Activated T-cell treated with anti-CD3 and anti-CD28 coated beads, Interleukin-2, amount 50 U/mL, for 24 hours (primary cell): ENCODE measurements around the gene CFAP74.

Experiments used
- DNase-seq: peaks from one replicate; pipeline ENCODE4 v3.0.0-alpha.2; 2020
- H3K27ac Mint-ChIP-seq: 2 replicates; pipeline ENCODE4 v1.8.0; 2020; ENCODE audit warnings: mild to moderate bottlenecking, mixed read lengths
- H3K27me3 Mint-ChIP-seq: 2 replicates; pipeline ENCODE4 v1.8.0; 2020; ENCODE audit warnings: mixed read lengths
- H3K36me3 Mint-ChIP-seq: 2 replicates; pipeline ENCODE4 v1.8.0; 2020; ENCODE audit warnings: low read depth, mixed read lengths
- H3K4me1 Mint-ChIP-seq: 2 replicates; pipeline ENCODE4 v1.8.0; 2020; ENCODE audit warnings: low read depth, mixed read lengths
- H3K4me3 Mint-ChIP-seq: 2 replicates; pipeline ENCODE4 v1.8.0; 2020; ENCODE audit warnings: mild to moderate bottlenecking, moderate library complexity, mixed read lengths
- H3K9me3 Mint-ChIP-seq: 2 replicates; pipeline ENCODE4 v1.8.0; 2020; ENCODE audit warnings: mixed read lengths

Gene CFAP74

GRCh38 chr1:1954831-1955441 is 48.6 kb downstream of the CFAP74 start:
- DNase-seq: peak; percentile 45

GRCh38 chr1:1954015-1954414 is 49.6 kb downstream of the CFAP74 start:
- no peaks in the 10 kb centered on the region for H3K36me3 Mint-ChIP-seq
- H3K4me3 Mint-ChIP-seq: no peak overlapping the region
- peaks cover 20% of the 10 kb centered on the region for H3K27me3 Mint-ChIP-seq
- no peak overlapping the region for H3K27ac Mint-ChIP-seq
- DNase-seq: no peak
- peaks cover 9% of the 10 kb centered on the region for H3K9me3 Mint-ChIP-seq
- peaks cover 2% of the 10 kb centered on the region for H3K4me1 Mint-ChIP-seq

More at GRCh38 chr1:1954831-1955441, 48.6 kb downstream of the CFAP74 start:
- no peaks in the 10 kb centered on the region for H3K36me3 Mint-ChIP-seq
- peaks cover 7% of the 10 kb centered on the region for H3K4me1 Mint-ChIP-seq
- H3K4me3 Mint-ChIP-seq: no peak overlapping the region
- H3K27me3 Mint-ChIP-seq: peaks cover 22% of the 10 kb centered on the region
- H3K27ac Mint-ChIP-seq: no peak overlapping the region
- H3K9me3 Mint-ChIP-seq: peaks cover 9% of the 10 kb centered on the region

- H3K36me3 Mint-ChIP-seq: no peaks in the 10 kb centered on the region
- H3K27me3 Mint-ChIP-seq: peaks cover 10% of the 10 kb centered on the region
- no peak overlapping the region for H3K4me3 Mint-ChIP-seq
- peaks cover 9% of the 10 kb centered on the region for H3K9me3 Mint-ChIP-seq
- no peak overlapping the region for H3K27ac Mint-ChIP-seq
- peaks cover 2% of the 10 kb centered on the region for H3K4me1 Mint-ChIP-seq
- no peak for DNase-seq
Measured at GRCh38 chr1:1950940-1951339, 52.6 kb downstream of the CFAP74 start.

- Mint-ChIP-seq H3K4me3 (no peak overlapping the region), H3K27ac (no peak overlapping the region), H3K36me3 (no peaks in the 10 kb centered on the region), H3K9me3 (peaks cover 9% of the 10 kb centered on the region), H3K4me1 (peaks cover 2% of the 10 kb centered on the region), H3K27me3 (peaks cover 14% of the 10 kb centered on the region)
- no peak for DNase-seq
Measured at GRCh38 chr1:1948783-1949182, 54.8 kb downstream of the CFAP74 start.

- DNase-seq: no peak
- peaks cover 2% of the 10 kb centered on the region for H3K4me1 Mint-ChIP-seq
- H3K9me3 Mint-ChIP-seq: peaks cover 9% of the 10 kb centered on the region
- H3K27ac Mint-ChIP-seq: no peak overlapping the region
- no peaks in the 10 kb centered on the region for H3K36me3 Mint-ChIP-seq
- H3K4me3 Mint-ChIP-seq: no peak overlapping the region
- H3K27me3 Mint-ChIP-seq: peaks cover 14% of the 10 kb centered on the region
Measured at GRCh38 chr1:1947493-1947892, 56.1 kb downstream of the CFAP74 start.

- H3K4me3 Mint-ChIP-seq: no peak overlapping the region
- H3K36me3 Mint-ChIP-seq: no peaks in the 10 kb centered on the region
- DNase-seq: no peak
- H3K27ac Mint-ChIP-seq: no peak overlapping the region
- H3K9me3 Mint-ChIP-seq: peaks cover 8% of the 10 kb centered on the region
- peaks cover 2% of the 10 kb centered on the region for H3K4me1 Mint-ChIP-seq
- H3K27me3 Mint-ChIP-seq: peaks cover 14% of the 10 kb centered on the region
Measured at GRCh38 chr1:1946540-1946939, 57.0 kb downstream of the CFAP74 start.

GRCh38 chr1:1945782-1946393 is 57.7 kb downstream of the CFAP74 start:
- Mint-ChIP-seq H3K36me3 (no peaks in the 10 kb centered on the region), H3K27ac (no peak overlapping the region), H3K27me3 (peaks cover 14% of the 10 kb centered on the region), H3K4me3 (no peak overlapping the region), H3K4me1 (peaks cover 2% of the 10 kb centered on the region), H3K9me3 (peaks cover 1% of the 10 kb centered on the region)
- no peak for DNase-seq

GRCh38 chr1:1943834-1944570 is 59.6 kb downstream of the CFAP74 start:
- no peak overlapping the region for H3K4me3 Mint-ChIP-seq
- H3K27me3 Mint-ChIP-seq: peaks cover 5% of the 10 kb centered on the region
- H3K27ac Mint-ChIP-seq: no peak overlapping the region
- peak; percentile 77 for DNase-seq
- peaks cover 2% of the 10 kb centered on the region for H3K4me1 Mint-ChIP-seq
- H3K36me3 Mint-ChIP-seq: no peaks in the 10 kb centered on the region
- no peaks in the 10 kb centered on the region for H3K9me3 Mint-ChIP-seq

GRCh38 chr1:1942753-1943656 is 60.6 kb downstream of the CFAP74 start:
- H3K4me3 Mint-ChIP-seq: no peak overlapping the region
- no peak overlapping the region for H3K27ac Mint-ChIP-seq
- peaks cover 5% of the 10 kb centered on the region for H3K27me3 Mint-ChIP-seq
- no peak for DNase-seq
- H3K4me1 Mint-ChIP-seq: peaks cover 2% of the 10 kb centered on the region
- no peaks in the 10 kb centered on the region for H3K9me3 Mint-ChIP-seq
- H3K36me3 Mint-ChIP-seq: no peaks in the 10 kb centered on the region

GRCh38 chr1:1941868-1942752 is 61.5 kb downstream of the CFAP74 start:
- peaks cover 5% of the 10 kb centered on the region for H3K27me3 Mint-ChIP-seq
- H3K36me3 Mint-ChIP-seq: no peaks in the 10 kb centered on the region
- peaks cover 2% of the 10 kb centered on the region for H3K4me1 Mint-ChIP-seq
- H3K4me3 Mint-ChIP-seq: no peak overlapping the region
- H3K9me3 Mint-ChIP-seq: no peaks in the 10 kb centered on the region
- no peak for DNase-seq
- no peak overlapping the region for H3K27ac Mint-ChIP-seq

GRCh38 chr1:1941211-1941841 is 62.3 kb downstream of the CFAP74 start:
- H3K36me3 Mint-ChIP-seq: no peaks in the 10 kb centered on the region
- H3K27me3 Mint-ChIP-seq: peaks cover 5% of the 10 kb centered on the region
- DNase-seq: no peak
- no peak overlapping the region for H3K27ac Mint-ChIP-seq
- no peak overlapping the region for H3K4me3 Mint-ChIP-seq
- H3K9me3 Mint-ChIP-seq: no peaks in the 10 kb centered on the region
- peaks cover 2% of the 10 kb centered on the region for H3K4me1 Mint-ChIP-seq

GRCh38 chr1:1940123-1940425 is 63.5 kb downstream of the CFAP74 start:
- Mint-ChIP-seq H3K36me3 (no peaks in the 10 kb centered on the region), H3K4me1 (peaks cover 2% of the 10 kb centered on the region), H3K27ac (no peak overlapping the region), H3K9me3 (no peaks in the 10 kb centered on the region), H3K27me3 (peaks cover 6% of the 10 kb centered on the region), H3K4me3 (no peak overlapping the region)
- no peak for DNase-seq

- H3K27me3 Mint-ChIP-seq: peaks cover 6% of the 10 kb centered on the region
- no peaks in the 10 kb centered on the region for H3K9me3 Mint-ChIP-seq
- H3K27ac Mint-ChIP-seq: no peak overlapping the region
- H3K4me3 Mint-ChIP-seq: no peak overlapping the region
- no peak for DNase-seq
- H3K36me3 Mint-ChIP-seq: no peaks in the 10 kb centered on the region
- H3K4me1 Mint-ChIP-seq: peaks cover 2% of the 10 kb centered on the region
Measured at GRCh38 chr1:1939296-1940122, 64.1 kb downstream of the CFAP74 start.
